ENCODE data around the gene SERPINB1. TPM values are rescaled to one million over a fixed set of nuclear protein-coding genes. Genes with fewer than 3 reads are reported as not detected.

SERPINB1 gene
- total RNA-seq, 1 experiment from 2014 or later, result 82.3 TPM

DNA sequence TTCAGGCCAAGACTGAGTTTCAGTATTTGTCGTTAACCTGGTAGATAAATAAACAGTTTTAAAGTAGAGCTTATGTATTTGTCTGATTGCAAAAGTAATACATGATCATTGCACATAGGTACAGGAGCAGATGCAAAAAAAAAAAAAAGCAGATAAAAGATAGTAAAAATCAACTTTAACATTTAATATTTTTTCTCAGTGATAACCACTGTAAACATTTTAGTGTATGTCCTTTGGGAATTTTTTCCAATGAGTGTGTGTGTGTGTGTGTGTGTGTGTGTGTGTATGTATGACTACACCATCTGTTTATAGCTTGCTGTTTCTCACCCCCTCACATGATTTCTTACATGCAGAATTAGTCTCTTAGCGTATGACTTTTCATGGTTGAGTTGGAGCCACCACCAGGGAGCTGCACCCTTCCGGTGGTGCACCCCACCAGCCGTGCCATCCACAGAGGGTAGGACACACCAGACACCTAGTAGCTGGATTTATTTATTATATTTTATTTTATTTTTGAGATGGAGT is 50.2 kb downstream of the SERPINB1 start:
- peaks cover 4% of the 10 kb centered on the region; the same call in 1 of the 2 replicates for H3K4me1 ChIP-seq (replicated peaks; ENCODE audit: insufficient read depth)
- no peaks in the 10 kb centered on the region for H3K9me2 ChIP-seq (ENCODE audit: insufficient read depth)
- H3K79me2 ChIP-seq (ENCODE audit: low read depth), result 0 out of 2 replicates have a peak, but pooled peaks cover 8% of the 10 kb centered on the region
- ChIA-PET CTCF (interaction anchor here (0.6 to 2.0 kb wide), 19 partner anchors 12 to 1548 kb away, joined by 3 to 14 read pairs (median 5); partner anchors contain the start of genes NQO2 and SERPINB1), POLR2A (ENCODE audit: unreplicated experiment) (interaction anchor here (0.6 to 1.0 kb wide), 6 partner anchors 23 to 272 kb away, joined by 3 to 16 read pairs (median 6); partner anchors contain the start of gene SERPINB1)
- no peaks in the 10 kb centered on the region for H3K27me3 ChIP-seq (ENCODE audit: insufficient read depth, low read depth)
- no TSS peak for BruUV-seq (replicated peaks)
- H4K20me1 ChIP-seq (ENCODE audit: insufficient read depth), result no peaks in the 10 kb centered on the region
- no peaks in the 10 kb centered on the region for H3K36me3 ChIP-seq (ENCODE audit: low read depth)
- DNase-seq, result no peak
- no peak overlapping the region for H2AFZ ChIP-seq
- H3K4me3 ChIP-seq, result no peak overlapping the region
- peak overlapping the region; percentile 74; the same call in 1 of the 2 replicates for H3K27ac ChIP-seq
- TF ChIP-seq EZH2 (IDR thresholded peaks at IDR 0.05; ENCODE audit: low read depth), result no peak
- TF ChIP-seq, protein P1, sequence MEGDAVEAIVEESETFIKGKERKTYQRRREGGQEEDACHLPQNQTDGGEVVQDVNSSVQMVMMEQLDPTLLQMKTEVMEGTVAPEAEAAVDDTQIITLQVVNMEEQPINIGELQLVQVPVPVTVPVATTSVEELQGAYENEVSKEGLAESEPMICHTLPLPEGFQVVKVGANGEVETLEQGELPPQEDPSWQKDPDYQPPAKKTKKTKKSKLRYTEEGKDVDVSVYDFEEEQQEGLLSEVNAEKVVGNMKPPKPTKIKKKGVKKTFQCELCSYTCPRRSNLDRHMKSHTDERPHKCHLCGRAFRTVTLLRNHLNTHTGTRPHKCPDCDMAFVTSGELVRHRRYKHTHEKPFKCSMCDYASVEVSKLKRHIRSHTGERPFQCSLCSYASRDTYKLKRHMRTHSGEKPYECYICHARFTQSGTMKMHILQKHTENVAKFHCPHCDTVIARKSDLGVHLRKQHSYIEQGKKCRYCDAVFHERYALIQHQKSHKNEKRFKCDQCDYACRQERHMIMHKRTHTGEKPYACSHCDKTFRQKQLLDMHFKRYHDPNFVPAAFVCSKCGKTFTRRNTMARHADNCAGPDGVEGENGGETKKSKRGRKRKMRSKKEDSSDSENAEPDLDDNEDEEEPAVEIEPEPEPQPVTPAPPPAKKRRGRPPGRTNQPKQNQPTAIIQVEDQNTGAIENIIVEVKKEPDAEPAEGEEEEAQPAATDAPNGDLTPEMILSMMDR (conservative IDR thresholded peaks at IDR 0.05), result no peak
- peaks cover 25% of the 10 kb centered on the region; the same call in 1 of the 2 replicates for H3F3A ChIP-seq (ENCODE audit: insufficient read depth, low read depth)
- no peaks in the 10 kb centered on the region for H3K9me3 ChIP-seq (ENCODE audit: insufficient read depth, low read depth)
- intact Hi-C loops (cut with micrococcal nuclease; ENCODE audit: unreplicated experiment), result loop anchor here (1.0 to 10.0 kb wide), 6 partner anchors 50 to 263 kb away; partner anchors contain the start of gene SERPINB1
- no peak overlapping the region for H3K4me2 ChIP-seq

DNA sequence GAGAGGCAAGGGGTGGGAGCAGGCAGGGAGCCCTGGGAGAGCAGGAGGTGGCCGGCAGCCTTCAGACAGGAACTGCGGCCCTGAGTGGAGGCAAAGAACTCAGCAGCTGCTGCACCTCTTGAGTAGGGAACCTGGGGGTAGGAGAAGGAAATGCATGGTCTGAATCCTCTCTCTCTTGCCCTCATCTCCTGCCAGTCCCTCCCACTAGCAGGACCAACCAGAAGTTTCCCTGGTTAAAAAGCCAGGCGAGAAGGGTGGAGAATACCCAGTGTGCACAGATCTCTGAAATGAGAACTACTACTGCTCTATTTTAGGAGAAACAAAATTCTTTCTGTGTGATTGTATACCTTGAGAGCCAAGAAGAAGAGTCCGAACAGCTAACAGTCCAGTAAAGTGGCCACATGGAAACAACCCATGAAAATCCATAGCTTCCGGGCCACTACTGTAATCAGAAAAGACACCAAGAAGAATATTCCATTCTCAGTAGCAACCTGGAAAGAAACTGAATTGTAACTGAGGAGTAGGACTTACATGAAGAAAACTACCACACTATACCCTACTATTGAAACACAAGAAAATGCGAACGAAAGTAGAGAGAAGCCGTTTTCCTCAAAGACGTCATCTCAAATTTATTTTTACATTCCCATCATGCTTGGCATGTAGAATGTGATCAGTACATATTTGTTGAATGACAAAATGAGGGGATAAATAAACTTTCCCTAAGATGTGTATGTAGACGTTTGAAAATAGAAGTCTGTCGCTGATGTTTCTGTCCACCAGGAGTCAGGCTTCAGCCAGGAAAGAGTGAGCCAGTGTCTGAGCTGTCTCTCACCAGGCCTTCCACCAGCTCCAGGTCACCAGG is 50.8 kb downstream of the SERPINB1 start:
- CTCF ChIA-PET, result interaction anchor here (0.6 to 2.0 kb wide), 17 partner anchors 18 to 211 kb away, joined by 3 to 14 read pairs (median 5); partner anchors contain the start of genes NQO2 and SERPINB1
- Histone ChIP-seq H3K36me3 (ENCODE audit: low read depth) (no peaks in the 10 kb centered on the region), H3F3A (ENCODE audit: insufficient read depth, low read depth) (peaks cover 25% of the 10 kb centered on the region; the same call in 1 of the 2 replicates), H3K4me1 (replicated peaks; ENCODE audit: insufficient read depth) (peaks cover 4% of the 10 kb centered on the region; the same call in 1 of the 2 replicates), H3K9me2 (ENCODE audit: insufficient read depth) (no peaks in the 10 kb centered on the region), H4K20me1 (ENCODE audit: insufficient read depth) (no peaks in the 10 kb centered on the region), H2AFZ (no peak overlapping the region), H3K27me3 (ENCODE audit: insufficient read depth, low read depth) (no peaks in the 10 kb centered on the region), H3K79me2 (ENCODE audit: low read depth) (0 out of 2 replicates have a peak, but pooled peaks cover 8% of the 10 kb centered on the region), H3K9me3 (ENCODE audit: insufficient read depth, low read depth) (no peaks in the 10 kb centered on the region), H3K4me3 (no peak overlapping the region), H3K27ac (peak overlapping the region; percentile 74), H3K4me2 (no peak overlapping the region)
- no TSS peak for BruUV-seq (replicated peaks)
- no peak for TF ChIP-seq EZH2 (IDR thresholded peaks at IDR 0.05; ENCODE audit: low read depth)
- TF ChIP-seq, protein P1 (conservative IDR thresholded peaks at IDR 0.05), result peak; percentile 80
- intact Hi-C loops (cut with micrococcal nuclease; ENCODE audit: unreplicated experiment), result loop anchor here (1.0 to 10.0 kb wide), 6 partner anchors 50 to 264 kb away; partner anchors contain the start of gene SERPINB1
- peak; percentile 71 for DNase-seq
- POLR2A ChIA-PET (ENCODE audit: unreplicated experiment), result interaction anchor here (0.6 to 1.0 kb wide), 5 partner anchors 23 to 273 kb away, joined by 3 to 16 read pairs (median 8); partner anchors contain the start of gene SERPINB1

DNA sequence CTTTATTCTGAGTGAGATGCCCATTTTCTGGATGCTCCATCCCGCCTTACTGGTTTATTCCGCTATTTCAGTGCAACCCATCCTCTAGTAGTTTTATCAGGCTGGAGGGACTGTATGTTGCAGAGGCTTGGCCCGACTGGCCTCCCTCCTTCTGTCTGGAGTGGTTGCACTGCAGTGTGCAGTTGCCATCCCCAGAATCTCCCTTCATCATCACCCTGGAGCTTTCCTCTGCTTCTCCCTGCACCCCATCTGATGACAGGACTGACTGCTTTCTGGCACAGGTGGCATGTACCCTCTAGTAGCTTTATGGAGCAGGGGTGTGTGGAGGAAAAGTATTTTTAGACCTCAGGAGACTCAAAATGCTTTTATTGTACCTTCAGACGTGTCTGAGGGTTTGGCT is 55.4 kb downstream of the SERPINB1 start:
- intact Hi-C loops (cut with micrococcal nuclease; ENCODE audit: unreplicated experiment), result no loop called here
- CTCF ChIA-PET, result no interaction called here
- H3K36me3 ChIP-seq (ENCODE audit: low read depth), result no peaks in the 10 kb centered on the region

More for the DNA sequence above, 55.4 kb downstream of the SERPINB1 start:
- no peak overlapping the region for H2AFZ ChIP-seq
- no peaks in the 10 kb centered on the region for H4K20me1 ChIP-seq (ENCODE audit: insufficient read depth)
- TF ChIP-seq EZH2 (IDR thresholded peaks at IDR 0.05; ENCODE audit: low read depth), result no peak
- TF ChIP-seq, protein P1 (conservative IDR thresholded peaks at IDR 0.05), result no peak
- no peaks in the 10 kb centered on the region for H3K9me3 ChIP-seq (ENCODE audit: insufficient read depth, low read depth)
- H3K79me2 ChIP-seq (ENCODE audit: low read depth), result 0 out of 2 replicates have a peak, but pooled peaks cover 2% of the 10 kb centered on the region
- no peaks in the 10 kb centered on the region for H3K4me1 ChIP-seq (replicated peaks; ENCODE audit: insufficient read depth)
- no peaks in the 10 kb centered on the region for H3K27me3 ChIP-seq (ENCODE audit: insufficient read depth, low read depth)
- H3K4me3 ChIP-seq, result no peak overlapping the region
- H3K4me2 ChIP-seq, result no peak overlapping the region
- BruUV-seq (replicated peaks), result no TSS peak
- no peak overlapping the region for H3K27ac ChIP-seq
- peaks cover 11% of the 10 kb centered on the region; the same call in 1 of the 2 replicates for H3F3A ChIP-seq (ENCODE audit: insufficient read depth, low read depth)
- POLR2A ChIA-PET (ENCODE audit: unreplicated experiment), result no interaction called here
- no peak for DNase-seq
- no peaks in the 10 kb centered on the region for H3K9me2 ChIP-seq (ENCODE audit: insufficient read depth)
